IPS DF 4.7 (cell line): ENCODE data around the gene DNASE1L3.

Experiments used
- DNase-seq: peaks from one replicate; pipeline ENCODE4 v3.0.0-alpha.2; 2013; ENCODE audit warnings: low spot score; ENCODE audit errors: extremely low read depth

DNASE1L3 gene

DNA sequence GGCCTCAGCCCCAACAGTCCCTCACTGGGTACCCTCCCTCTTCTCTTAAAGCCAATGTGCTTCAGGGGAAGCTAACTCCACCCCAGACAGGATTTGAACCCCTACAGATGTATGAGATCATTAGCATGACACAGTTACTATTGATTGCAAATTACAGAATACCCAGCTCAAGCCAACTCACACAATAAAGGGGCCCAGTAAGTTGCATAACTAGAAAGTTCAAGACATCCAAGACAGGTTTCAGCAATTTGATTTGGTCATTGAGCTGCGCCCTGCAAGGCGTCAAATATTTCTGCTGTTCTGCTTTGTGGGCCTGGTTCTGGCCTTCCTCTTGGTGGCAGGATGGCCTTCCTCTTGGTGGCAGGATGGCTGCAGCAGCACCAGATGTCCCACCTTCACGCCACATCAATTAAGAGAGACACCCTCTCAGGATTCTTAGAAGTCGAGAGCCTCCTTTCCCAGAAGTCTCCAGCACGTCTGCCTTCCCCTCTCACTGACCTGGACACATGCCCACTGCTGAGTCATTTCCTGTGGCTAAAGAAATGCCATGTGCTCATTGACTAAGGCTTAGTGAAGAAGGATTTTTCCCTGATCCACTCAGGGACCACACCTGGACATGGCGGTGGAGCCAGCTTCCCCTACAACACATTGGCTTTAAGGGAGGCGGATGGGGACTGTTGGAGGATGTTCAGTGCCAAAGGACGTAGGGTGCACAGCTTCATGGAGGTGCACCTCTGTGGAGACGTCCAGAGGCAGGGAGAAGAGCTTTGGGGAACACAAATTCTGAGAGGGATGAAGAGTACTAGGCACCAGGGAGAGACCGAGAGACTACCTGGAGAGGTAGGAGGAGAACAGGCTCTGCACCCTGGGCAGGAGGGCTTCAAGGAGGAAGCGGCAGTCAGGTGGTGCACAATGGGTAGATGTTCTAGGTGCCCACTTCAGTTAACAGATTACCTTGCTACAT lies 49.1 kb downstream of the DNASE1L3 start:
- DNase-seq: no peak

DNA sequence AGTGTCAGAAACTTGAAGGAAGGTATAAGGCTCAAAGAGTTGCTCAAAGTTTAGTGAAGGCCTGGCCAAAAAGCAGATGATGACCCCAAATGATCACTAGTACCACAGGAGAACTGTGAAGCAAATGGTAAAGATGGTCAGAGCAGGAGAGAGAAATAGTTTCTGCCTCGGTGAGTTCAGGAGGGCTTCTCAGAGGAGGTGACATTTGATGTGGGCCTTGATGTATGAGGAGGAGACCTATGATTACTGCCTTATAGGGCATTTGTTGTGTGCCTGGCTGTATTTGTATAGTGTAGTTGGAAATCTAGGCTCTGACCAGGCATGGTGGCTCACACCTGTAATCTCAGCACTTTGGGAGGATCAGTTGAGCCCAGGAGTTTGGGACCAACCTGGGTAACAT lies 50.4 kb downstream of the DNASE1L3 start:
- no peak for DNase-seq

DNA sequence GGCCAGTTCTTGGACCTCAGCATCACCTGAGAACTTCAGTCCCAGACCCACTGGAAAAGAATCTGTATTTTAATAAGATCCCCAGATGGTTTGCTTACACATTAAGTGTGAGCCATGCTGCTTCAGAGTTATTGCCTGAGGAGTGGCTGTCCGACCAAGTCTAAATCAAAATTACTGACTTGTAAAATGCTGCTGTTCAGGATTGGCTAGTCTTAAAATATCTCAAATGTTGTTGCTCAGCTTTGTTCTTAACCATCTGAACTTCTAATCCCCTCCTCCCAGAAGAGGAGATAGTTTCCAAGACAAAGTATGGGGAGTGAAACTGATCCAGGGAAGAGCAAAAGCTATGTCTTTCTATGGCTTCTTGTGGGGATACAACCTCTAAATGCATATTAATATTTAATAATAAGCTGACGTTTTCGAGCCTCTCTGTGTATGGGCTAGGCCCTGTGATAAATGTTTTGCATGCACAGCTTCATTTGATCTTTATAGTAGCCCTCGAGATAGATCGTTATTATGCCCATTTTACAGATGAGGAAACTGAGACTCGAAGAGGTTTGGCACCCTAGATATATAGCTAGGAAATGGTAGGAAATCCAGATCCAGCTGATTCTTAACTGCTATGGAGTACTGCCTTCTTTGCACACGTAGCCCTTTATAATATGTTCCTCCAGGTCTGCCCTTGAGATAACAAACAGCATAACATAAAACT lies 52.2 kb downstream of the DNASE1L3 start:
- no peak for DNase-seq

DNA sequence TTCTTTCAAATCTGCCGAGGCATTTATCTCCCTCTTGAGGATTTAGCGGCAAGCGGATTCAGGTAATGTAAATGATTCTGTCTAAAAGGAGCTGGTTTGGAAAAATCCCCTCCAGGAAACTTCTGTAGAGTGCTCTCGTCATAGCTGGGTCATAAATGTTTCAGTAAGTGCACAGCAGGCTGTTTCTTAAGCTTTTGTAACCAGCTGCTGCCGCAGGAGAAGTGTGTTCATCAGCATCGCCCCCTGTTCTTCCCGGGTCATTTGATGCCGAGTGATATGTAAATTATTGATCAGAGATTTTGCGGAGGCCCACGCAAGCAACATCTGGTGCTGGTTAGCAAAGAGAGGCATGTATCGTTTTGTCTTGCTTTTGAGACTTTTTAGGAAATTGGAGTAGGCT lies 53.1 kb downstream of the DNASE1L3 start:
- no peak for DNase-seq

DNA sequence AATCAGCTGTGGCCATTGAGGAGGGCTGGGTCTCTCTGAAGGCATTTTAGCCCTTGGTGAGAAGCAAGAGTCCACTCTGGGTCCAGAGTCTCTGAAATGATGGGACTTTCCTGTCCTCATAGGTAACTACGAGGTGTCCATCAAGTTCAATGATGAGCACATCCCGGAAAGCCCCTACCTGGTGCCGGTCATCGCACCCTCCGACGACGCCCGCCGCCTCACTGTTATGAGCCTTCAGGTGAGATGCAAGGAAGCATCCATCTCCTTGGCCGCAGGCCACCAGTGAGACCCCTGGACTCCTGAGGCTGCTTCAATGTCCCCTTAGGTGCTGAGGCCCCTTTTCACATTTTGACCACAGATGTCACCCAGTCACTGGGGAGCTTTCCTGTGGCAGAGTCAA lies 54.9 kb downstream of the DNASE1L3 start:
- DNase-seq: no peak

DNA sequence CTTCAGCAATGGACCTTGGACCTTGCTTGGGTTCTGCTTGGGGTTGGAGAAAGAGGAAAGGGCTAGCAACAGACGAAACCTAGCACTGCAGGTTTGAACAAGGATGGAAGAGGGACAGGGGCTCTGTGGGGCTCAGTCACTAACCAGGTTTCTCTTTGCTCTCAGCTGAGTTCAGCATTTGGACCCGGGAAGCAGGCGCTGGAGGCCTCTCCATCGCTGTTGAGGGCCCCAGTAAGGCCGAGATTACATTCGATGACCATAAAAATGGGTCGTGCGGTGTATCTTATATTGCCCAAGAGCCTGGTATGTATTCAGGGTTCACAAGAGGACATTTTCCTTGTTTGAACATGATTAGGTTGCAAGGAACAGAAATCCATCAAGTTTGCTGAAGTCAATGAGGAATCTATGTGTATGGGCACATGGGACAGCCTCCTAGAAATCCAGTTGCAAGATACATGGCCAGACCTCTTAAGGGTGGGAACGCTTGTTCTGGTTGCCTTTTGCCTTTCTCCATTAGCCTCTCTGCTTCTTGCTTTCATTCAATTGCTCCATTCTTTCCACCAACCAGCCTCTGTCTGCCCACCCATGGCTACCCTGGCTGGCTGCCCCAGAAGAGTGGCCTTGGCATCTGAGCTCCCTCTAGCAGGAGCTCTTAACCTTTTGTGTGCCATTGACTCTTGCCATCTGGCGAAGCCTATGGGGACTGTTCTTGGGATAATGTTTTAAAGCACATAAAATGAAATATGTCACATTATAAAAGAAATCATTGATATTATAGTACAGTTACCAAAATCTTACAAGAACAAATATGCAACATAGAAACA lies 55.9 kb downstream of the DNASE1L3 start:
- DNase-seq: no peak

DNA sequence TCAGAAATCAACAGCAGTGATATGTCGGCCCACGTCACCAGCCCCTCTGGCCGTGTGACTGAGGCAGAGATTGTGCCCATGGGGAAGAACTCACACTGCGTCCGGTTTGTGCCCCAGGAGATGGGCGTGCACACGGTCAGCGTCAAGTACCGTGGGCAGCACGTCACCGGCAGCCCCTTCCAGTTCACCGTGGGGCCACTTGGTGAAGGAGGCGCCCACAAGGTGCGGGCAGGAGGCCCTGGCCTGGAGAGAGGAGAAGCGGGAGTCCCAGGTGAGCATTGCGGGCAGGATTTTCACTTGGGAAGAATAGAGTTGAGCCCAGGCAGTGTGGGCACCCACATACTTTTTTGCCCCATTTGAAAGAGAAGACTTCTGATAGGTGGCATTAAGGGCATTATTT lies 57.4 kb downstream of the DNASE1L3 start:
- DNase-seq: no peak

DNA sequence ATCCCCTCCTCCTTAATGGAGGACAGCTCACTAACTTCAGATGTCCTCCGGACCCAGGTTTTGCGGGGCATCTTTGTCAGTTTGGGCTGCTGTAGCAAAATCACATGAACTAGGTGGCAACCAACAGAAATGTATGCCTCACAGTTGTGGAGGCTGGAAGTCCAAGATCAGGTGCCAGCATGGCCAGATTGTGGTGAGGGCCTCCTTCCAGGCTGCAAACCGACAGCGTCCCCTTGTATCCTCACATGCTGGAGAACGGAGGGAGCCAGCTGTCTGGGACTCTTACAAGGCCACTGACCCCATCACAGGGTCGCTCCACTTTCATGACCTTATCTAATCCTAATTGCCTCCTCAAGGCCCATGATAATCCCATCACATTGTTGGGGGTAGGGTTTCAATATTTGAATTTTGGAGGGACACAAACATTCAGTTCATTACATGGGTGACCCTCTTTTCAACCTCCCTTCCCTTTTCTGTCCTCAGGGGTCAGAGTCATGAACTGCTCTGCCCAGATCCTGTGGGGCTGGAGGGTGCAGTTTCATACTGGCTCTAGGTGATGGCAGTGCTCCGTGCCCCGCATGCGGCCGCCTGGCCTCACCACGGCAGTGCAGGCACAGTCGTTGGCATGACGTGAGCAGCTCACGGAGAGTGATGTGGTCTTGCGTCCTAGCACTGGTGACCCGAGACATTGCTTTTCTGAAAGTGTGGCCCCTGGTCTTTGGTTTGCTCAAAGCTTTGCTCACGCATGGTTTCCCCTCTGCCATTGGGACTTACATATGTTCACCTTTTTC lies 58.4 kb downstream of the DNASE1L3 start:
- DNase-seq: no peak

DNA sequence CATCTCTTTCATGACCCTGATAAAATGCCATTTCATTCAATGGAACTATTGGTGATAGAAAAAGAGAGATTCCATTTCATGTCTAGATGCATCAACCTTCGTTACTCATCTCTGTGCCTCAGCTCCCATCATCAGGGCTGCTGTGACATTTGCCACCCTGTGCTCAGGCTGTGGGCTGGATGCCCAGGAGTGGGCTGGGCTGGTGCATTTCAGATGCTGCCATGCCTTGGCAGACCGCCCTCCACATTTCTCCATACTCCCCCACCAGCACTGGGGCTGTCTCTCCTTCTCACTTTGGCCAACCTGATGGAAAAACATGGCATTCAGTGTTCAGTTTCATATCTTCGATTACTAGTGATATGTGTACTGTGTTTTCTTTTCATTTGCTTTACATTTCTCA lies 59.1 kb downstream of the DNASE1L3 start:
- DNase-seq: no peak

DNA sequence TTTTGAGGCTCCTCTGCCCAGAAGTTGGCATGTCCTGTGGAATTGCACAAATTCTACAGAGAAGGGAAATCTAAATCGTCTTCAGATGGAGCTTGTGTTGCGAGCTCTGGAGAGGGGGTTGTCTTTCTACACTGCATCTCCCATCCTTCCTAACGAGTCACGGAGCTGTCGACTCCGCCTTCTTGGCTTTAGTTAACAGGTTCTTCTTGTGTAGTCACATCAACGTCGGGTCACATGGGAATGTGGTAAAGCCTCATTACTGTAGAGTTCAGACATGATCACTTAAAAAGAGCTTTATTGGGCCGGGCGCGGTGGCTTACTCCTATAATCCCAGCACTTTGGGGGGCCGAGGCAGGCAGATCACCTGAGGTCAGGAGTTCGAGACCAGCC lies 60.0 kb downstream of the DNASE1L3 start:
- DNase-seq: no peak

DNA sequence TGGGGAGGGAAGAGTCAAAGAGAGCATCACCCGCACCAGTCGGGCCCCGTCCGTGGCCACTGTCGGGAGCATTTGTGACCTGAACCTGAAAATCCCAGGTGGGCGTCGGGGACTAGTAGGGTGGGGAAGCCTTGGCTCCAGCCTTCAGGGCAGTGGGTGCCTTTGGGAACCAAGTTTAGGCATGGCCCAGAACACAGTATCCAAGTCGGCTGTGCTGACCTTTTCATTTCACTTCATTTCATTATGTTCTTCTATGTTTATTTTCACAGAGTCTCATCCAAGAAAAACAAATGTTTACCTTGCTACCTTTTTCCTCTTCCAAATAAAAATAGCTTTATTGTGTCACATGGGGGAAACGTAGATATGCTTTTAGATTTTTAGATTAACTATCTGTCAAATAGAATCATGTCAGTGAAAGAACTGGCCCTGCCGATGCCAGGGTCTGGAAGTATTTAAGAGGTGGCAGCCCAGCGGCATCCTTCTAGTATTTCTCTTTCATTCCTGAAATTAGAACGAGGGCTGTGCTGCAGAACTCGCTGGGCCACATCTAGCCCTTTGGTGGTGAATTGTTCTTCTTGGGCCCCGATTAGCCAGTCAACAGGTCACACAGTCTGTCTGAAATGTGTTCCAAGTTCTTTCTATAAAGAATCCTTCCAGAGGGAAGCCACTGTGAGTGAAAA lies 60.5 kb downstream of the DNASE1L3 start:
- no peak for DNase-seq

DNA sequence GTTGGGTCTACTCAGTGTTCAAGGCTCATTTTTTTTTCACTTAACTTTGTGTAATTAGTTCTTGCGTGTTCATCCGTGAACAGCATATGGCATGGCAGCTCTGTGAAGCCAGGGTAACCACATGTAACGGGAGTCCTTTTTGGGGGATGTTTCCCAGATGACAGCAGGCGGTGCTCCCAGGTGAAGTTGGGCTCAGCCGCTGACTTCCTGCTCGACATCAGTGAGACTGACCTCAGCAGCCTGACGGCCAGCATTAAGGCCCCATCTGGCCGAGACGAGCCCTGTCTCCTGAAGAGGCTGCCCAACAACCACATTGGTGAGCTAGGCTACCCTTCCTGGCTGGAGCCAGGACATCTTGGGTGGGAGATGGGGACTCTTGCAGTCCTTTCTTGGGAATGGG lies 62.7 kb downstream of the DNASE1L3 start:
- DNase-seq: no peak

DNA sequence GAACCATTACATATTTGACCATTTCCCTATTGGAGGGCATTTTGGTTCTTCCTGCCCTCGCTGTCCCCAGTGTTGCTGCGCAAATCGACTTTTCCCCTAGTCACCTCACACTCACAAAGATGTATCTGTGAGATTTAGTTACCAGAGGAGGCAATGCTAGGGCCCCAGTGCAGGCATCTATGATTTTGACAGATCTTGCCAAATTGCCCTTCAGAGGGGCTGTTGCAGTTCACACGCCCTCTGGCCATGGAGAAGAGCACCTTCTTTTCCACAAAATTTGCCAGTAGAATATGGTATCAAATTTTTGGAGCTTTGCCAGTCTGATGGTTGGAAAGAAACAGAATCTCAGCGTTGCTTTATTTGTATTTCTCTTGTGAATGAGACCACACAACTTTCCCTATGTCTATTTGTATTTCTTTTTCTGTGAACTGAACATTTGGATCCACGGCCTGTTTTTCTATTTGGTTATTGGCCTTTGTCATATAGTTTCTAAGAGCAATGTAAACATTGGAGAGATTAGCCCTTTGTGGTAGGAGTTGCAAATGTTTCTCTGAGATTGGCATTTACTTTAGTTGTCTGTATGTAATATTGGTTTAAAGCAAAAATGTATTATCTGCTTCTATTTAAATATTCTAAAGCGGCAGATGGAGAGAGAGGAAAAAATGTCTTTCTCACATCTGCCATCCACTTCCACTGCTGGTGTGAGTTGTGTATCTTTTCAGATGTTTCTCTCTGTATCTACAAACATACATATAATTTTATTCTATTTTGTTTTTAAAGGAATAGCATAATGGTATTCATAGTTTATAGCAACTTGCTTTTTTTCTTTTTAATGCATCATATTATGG lies 66.1 kb downstream of the DNASE1L3 start:
- DNase-seq: no peak

DNA sequence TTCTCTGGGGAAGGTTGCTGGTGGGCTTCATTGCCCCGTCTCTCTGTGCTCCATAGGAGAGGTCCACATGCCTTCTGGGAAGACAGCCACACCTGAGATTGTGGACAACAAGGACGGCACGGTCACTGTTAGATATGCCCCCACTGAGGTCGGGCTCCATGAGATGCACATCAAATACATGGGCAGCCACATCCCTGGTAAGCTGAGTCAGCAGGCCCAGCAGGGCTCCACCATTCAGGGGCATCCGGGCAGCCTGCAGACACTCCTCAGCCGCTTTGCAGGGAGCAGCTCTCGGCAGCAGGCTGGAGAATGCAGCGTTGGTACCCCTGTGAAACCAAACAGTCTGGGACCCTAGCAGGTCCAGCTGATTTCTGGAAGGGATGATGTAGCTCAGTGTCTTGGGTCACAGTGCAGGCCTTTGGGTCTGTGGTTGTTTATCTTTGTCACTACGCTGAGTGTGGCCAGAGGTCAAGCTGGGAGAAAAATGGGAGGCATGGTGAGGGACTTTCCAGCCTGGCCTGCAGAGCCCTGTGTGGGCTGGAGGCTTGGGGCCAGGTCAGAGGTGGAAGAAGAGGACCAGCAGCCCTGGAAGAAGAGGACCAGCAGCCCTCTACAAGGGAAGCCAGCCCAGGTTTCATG lies 67.2 kb downstream of the DNASE1L3 start:
- DNase-seq: no peak
